H9 (cell line): ENCODE measurements around the gene BRD7. TPM values are rescaled to one million over a fixed set of nuclear protein-coding genes. Genes with fewer than 3 reads are reported as not detected.

ENCODE experiments used
- DNase-seq: peaks from one replicate; pipeline ENCODE4 v3.0.0-alpha.2; 2017
- H2AFZ ChIP-seq: one replicate; pipeline ENCODE4 v1.6.1; 2013; ENCODE audit warnings: mild to moderate bottlenecking, low read length, control low read depth, moderate library complexity
- H2AK5ac ChIP-seq: 2 replicates; pipeline ENCODE4 v1.6.1; 2013; ENCODE audit warnings: low read length, control low read depth, mixed read lengths; ENCODE audit not compliant: insufficient read length
- H2BK120ac ChIP-seq: one replicate; pipeline ENCODE4 v1.6.1; 2013; ENCODE audit warnings: low read depth, mild to moderate bottlenecking, low read length, control low read depth, inconsistent platforms; ENCODE audit not compliant: poor library complexity, severe bottlenecking
- H2BK12ac ChIP-seq: 2 replicates; pipeline ENCODE4 v1.6.1; 2013; ENCODE audit warnings: low read length, control low read depth, mixed read lengths, low read depth; ENCODE audit not compliant: insufficient read length
- H2BK15ac ChIP-seq: 2 replicates; pipeline ENCODE4 v1.6.1; 2013; ENCODE audit warnings: low read depth, low read length, control low read depth
- H2BK20ac ChIP-seq: one replicate; pipeline ENCODE4 v1.6.1; 2013; ENCODE audit warnings: low read depth, mild to moderate bottlenecking, low read length, control low read depth, inconsistent platforms; ENCODE audit not compliant: poor library complexity, severe bottlenecking
- H2BK5ac ChIP-seq: 2 replicates; pipeline ENCODE4 v1.6.1; 2013; ENCODE audit warnings: low read length, control low read depth, mixed read lengths; ENCODE audit not compliant: insufficient read length
- H3K14ac ChIP-seq: 2 replicates; pipeline ENCODE4 v1.6.1; 2013; ENCODE audit warnings: low read length, control low read depth; ENCODE audit not compliant: insufficient read depth
- H3K18ac ChIP-seq: 2 replicates; pipeline ENCODE4 v1.6.1; 2013; ENCODE audit warnings: low read depth, mild to moderate bottlenecking, mixed read lengths, low read length, control low read depth; ENCODE audit not compliant: insufficient read length
- H3K23ac ChIP-seq: 2 replicates; pipeline ENCODE4 v1.6.1; 2013; ENCODE audit warnings: low read length, control low read depth, mixed read lengths, low read depth; ENCODE audit not compliant: insufficient read length
- H3K23me2 ChIP-seq: 2 replicates; pipeline ENCODE4 v1.6.1; 2013; ENCODE audit warnings: low read depth, mild to moderate bottlenecking, mixed read lengths, low read length, control low read depth; ENCODE audit not compliant: insufficient read length, poor library complexity, severe bottlenecking
- H3K27ac ChIP-seq: 2 replicates; pipeline ENCODE4 v1.5.1; 2013; ENCODE audit warnings: low read length, control low read depth, mixed read lengths, low read depth; ENCODE audit not compliant: insufficient read length
- H3K27me3 ChIP-seq: 2 replicates; pipeline ENCODE4 v1.6.1; 2013; ENCODE audit warnings: low read length, control low read depth, inconsistent platforms; ENCODE audit not compliant: insufficient read depth
- H3K4ac ChIP-seq: 2 replicates; pipeline ENCODE4 v1.6.1; 2013; ENCODE audit warnings: low read depth, mild to moderate bottlenecking, control low read depth, inconsistent platforms, low read length, moderate library complexity
- H3K4me1 ChIP-seq: 2 replicates; pipeline ENCODE4 v1.6.1; 2013; ENCODE audit warnings: low read length, control low read depth, inconsistent platforms; ENCODE audit not compliant: insufficient read depth
- H3K4me2 ChIP-seq: 2 replicates; pipeline ENCODE4 v1.6.1; 2013; ENCODE audit warnings: low read length, control low read depth, mixed read lengths; ENCODE audit not compliant: insufficient read length, insufficient read depth
- H3K56ac ChIP-seq: 2 replicates; pipeline ENCODE4 v1.6.1; 2013; ENCODE audit warnings: low read depth, mild to moderate bottlenecking, mixed read lengths, low read length, control low read depth; ENCODE audit not compliant: insufficient read length
- H3K79me1 ChIP-seq: 2 replicates; pipeline ENCODE4 v1.6.1; 2013; ENCODE audit warnings: low read depth, mild to moderate bottlenecking, moderate library complexity, low read length, control low read depth, inconsistent platforms; ENCODE audit not compliant: insufficient read depth, poor library complexity, severe bottlenecking
- H3K79me2 ChIP-seq: 2 replicates; pipeline ENCODE4 v1.6.1; 2013; ENCODE audit warnings: low read length, control low read depth, inconsistent platforms; ENCODE audit not compliant: insufficient read depth
- H3K9ac ChIP-seq: 2 replicates; pipeline ENCODE4 v1.6.1; 2013; ENCODE audit warnings: low read length, control low read depth, mixed read lengths; ENCODE audit not compliant: insufficient read length; ENCODE audit errors: extremely low read depth
- H3K9me3 ChIP-seq: one replicate; pipeline ENCODE4 v1.6.1; 2013; ENCODE audit warnings: low read depth, low read length, inconsistent platforms; ENCODE audit not compliant: control insufficient read depth
- H3T11ph ChIP-seq: one replicate; pipeline ENCODE4 v1.6.1; 2013; ENCODE audit warnings: mild to moderate bottlenecking, low read length, control low read depth, inconsistent platforms
- H4K20me1 ChIP-seq: one replicate; pipeline ENCODE4 v1.6.1; 2013; ENCODE audit not compliant: control insufficient read depth, insufficient read length, insufficient read depth
- H4K5ac ChIP-seq: 2 replicates; pipeline ENCODE4 v1.6.1; 2013; ENCODE audit warnings: low read depth, mild to moderate bottlenecking, mixed read lengths, low read length, control low read depth; ENCODE audit not compliant: insufficient read length
- H4K8ac ChIP-seq: replicated peaks from 2 replicates; pipeline ENCODE4 v1.6.1; 2013; ENCODE audit warnings: low read length, control low read depth, mixed read lengths, low read depth; ENCODE audit not compliant: insufficient read length
- H4K91ac ChIP-seq: 2 replicates; pipeline ENCODE4 v1.6.1; 2013; ENCODE audit warnings: low read depth, mild to moderate bottlenecking, moderate library complexity, mixed read lengths, low read length, control low read depth; ENCODE audit not compliant: insufficient read length
- H3K27ac Mint-ChIP-seq, 3 experiments: 2 replicates in 2 of 3; 3 replicates in 1 of 3; pipeline ENCODE4 v1.8.0; 2020 to 2021; ENCODE audit warnings: mixed read lengths in 3 of 3, mild to moderate bottlenecking in 1 of 3, moderate library complexity in 1 of 3
- H3K27me3 Mint-ChIP-seq: 2 replicates; pipeline ENCODE4 v1.8.0; 2021; ENCODE audit warnings: low read depth, mild to moderate bottlenecking, moderate library complexity, mixed read lengths
- H3K36me3 Mint-ChIP-seq, 3 experiments: 2 replicates in 2 of 3; 3 replicates in 1 of 3; pipeline ENCODE4 v1.8.0; 2020 to 2021; ENCODE audit warnings: low read depth in 3 of 3, mixed read lengths in 3 of 3; ENCODE audit not compliant: insufficient read depth in 1 of 3
- H3K4me1 Mint-ChIP-seq, 2 experiments: 2 replicates each; pipeline ENCODE4 v1.8.0; 2020; ENCODE audit warnings: mixed read lengths in 2 of 2
- H3K4me3 Mint-ChIP-seq, 2 experiments: 2 replicates in 1 of 2; 3 replicates in 1 of 2; pipeline ENCODE4 v1.8.0; 2020 to 2021; ENCODE audit warnings: mild to moderate bottlenecking in 2 of 2, mixed read lengths in 2 of 2, moderate library complexity in 1 of 2
- H3K9me3 Mint-ChIP-seq, 2 experiments: 2 replicates in 1 of 2; 3 replicates in 1 of 2; pipeline ENCODE4 v1.8.0; 2020; ENCODE audit warnings: mild to moderate bottlenecking in 2 of 2, mixed read lengths in 2 of 2, moderate library complexity in 1 of 2
- CTCF ChIP-seq: fragments of 200-600 bp; sonication (generic); conservative IDR thresholded peaks from 3 replicates; pipeline ENCODE4 v1.8.0; 2021; ENCODE audit warnings: antibody characterized with exemption, mild to moderate bottlenecking
- WGBS: extraction: QIAGEN DNeasy Blood & Tissue Kit; methylation state at CpG from one replicate; pipeline ENCODE4 v1.1.7; 2013; ENCODE audit warnings: missing lambda C conversion rate, low lambda C conversion rate, mixed read lengths; ENCODE audit not compliant: insufficient read length; ENCODE audit errors: extremely low coverage; 5-methylcytosine and 5-hydroxymethylcytosine counted together
- total RNA-seq: library from RNA; stranded (reverse); gene quantifications from 2 replicates; pipeline ENCODE4 v1.2.1, GENCODE V29; 2021

The BRD7 gene
- total RNA-seq, 1 experiment from 2014 or later = 112 TPM

DNA sequence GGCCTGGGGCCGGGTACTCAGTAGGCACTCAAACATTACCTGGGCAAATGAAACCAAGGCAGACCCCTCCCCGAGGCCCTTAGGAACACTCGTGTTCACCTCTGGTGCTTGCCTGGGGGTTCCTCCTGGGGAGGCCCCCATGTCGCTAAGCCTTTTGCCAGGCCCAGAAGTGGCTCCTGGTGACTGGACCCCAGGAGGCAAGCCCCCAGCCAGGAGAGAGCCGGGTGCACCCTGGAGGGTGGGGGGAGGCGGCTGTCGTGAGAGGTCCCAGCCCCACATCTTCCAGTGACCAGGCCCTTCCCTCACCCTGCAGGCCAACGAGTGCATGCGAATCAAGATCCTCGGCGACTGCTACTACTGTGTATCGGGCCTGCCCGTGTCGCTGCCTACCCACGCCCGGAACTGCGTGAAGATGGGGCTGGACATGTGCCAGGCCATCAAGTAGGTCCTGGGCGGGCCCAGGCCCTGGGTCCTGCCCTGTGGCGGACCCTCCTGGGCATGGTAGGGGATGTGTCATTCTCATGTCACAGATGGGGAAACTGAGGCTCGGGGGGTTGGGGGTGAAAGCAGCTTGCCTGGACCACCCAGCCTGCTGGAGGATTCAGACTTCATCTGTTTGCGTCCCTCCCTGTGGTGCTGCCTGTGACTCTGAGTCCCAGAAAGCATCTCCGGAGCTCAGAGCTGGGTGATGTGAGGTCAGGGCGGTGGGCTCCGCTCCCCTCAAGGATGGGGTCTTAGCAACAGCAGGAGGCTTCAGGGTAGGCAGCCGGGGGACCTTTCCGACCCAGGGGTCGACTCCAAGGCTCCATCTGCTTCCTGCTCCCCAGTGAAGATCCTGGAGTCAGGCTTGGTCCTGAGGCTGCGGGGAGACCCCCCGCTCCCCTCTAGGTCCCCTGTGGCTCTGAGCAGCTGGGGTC lies 69.9 kb downstream of the BRD7 start:
- Histone ChIP-seq H2AK5ac (no peak overlapping the region), H2BK12ac (no peak overlapping the region), H3K79me1 (no peaks in the 10 kb centered on the region), H3K4me1 (no peaks in the 10 kb centered on the region), H3K23me2 (no peaks in the 10 kb centered on the region), H2BK15ac (no peak overlapping the region), H2BK120ac (no peak overlapping the region), H3K9ac (no peak overlapping the region), H3K9me3 (no peaks in the 10 kb centered on the region), H3K79me2 (no peaks in the 10 kb centered on the region), H3K27ac (no peak overlapping the region), H2BK20ac (no peak overlapping the region), H3K18ac (no peak overlapping the region), H4K20me1 (no peaks in the 10 kb centered on the region), H3K23ac (no peak overlapping the region), H2BK5ac (no peak overlapping the region), H3K56ac (no peak overlapping the region), H3K4me2 (no peak overlapping the region), H3K4ac (no peak overlapping the region), H4K91ac (no peak overlapping the region), H4K5ac (no peak overlapping the region), H3K27me3 (no peaks in the 10 kb centered on the region), H2AFZ (no peak overlapping the region), H3K14ac (peak overlapping the region; percentile 29; the same call in 1 of the 2 replicates), H4K8ac (no peak overlapping the region), H3T11ph (no peak overlapping the region)
- no peaks in the 10 kb centered on the region for H3K27me3 Mint-ChIP-seq
- no peak overlapping the region for H3K4me3 Mint-ChIP-seq
- H3K36me3 Mint-ChIP-seq = no peaks in the 10 kb centered on the region
- no CpG with 5 or more reads among the region's 29 CpGs for WGBS
- H3K9me3 Mint-ChIP-seq = no peaks in the 10 kb centered on the region
- peaks cover 2 to 9% of the 10 kb centered on the region in 2 experiments; a peak in 3 of 4 replicates for H3K4me1 Mint-ChIP-seq
- H3K27ac Mint-ChIP-seq = peak overlapping the region in 2 of 3 experiments; percentile 32 to 76; a peak in 1 of 7 replicates
- DNase-seq = peak; percentile 22
- no peak for TF ChIP-seq CTCF
